Naive thymus-derived CD4-positive, alpha-beta T cell (primary cell): ENCODE data around the gene COL21A1. TPM values are rescaled to one million over a fixed set of nuclear protein-coding genes. Genes with fewer than 3 reads are reported as not detected.

Experiments
- ATAC-seq: fragments of 150-1000 bp; cut with Tn5 transposase; 2 replicates; pipeline ENCODE4 v1.10.0; 2021; ENCODE audit warnings: mild to moderate bottlenecking, moderate library complexity
- CTCF ChIA-PET: fragments of 350-600 bp; sonication (Branson Sonifier 250); formaldehyde crosslinking; loops from one replicate; lab custom pipeline; 2021; ENCODE audit warnings: antibody characterized with exemption; lab: Charles Lee
- POLR2A ChIA-PET: fragments of 350-600 bp; sonication (Branson Sonifier 250); formaldehyde crosslinking; loops from one replicate; lab custom pipeline; 2021; ENCODE audit warnings: antibody characterized with exemption, inconsistent platforms; lab: Charles Lee
- DNase-seq, 9 donors: peaks; one replicate each; pipeline versions ENCODE4 v3.0.0 to v3.0.0-alpha.2; 2020 to 2022; ENCODE audit warnings: mixed read lengths in 1 of 9
- H3K27ac ChIP-seq: one replicate; pipeline ENCODE4 v1.7.0; 2013; ENCODE audit warnings: mild to moderate bottlenecking, low read depth, low read length, moderate library complexity
- H3K27me3 ChIP-seq, 2 donors: one replicate each; pipeline ENCODE4 v1.7.0; 2013; ENCODE audit warnings: low read length in 2 of 2, mild to moderate bottlenecking in 2 of 2, moderate library complexity in 2 of 2; ENCODE audit not compliant: control insufficient read depth in 2 of 2, insufficient read depth in 2 of 2
- H3K36me3 ChIP-seq, 3 experiments: 1 replicate in 2 of 3; 2 replicates in 1 of 3; pipeline ENCODE4 v1.7.0; 2013; ENCODE audit warnings: low read length in 3 of 3, mild to moderate bottlenecking in 3 of 3, moderate library complexity in 1 of 3; ENCODE audit not compliant: insufficient read depth in 3 of 3, control insufficient read depth in 2 of 3
- H3K4me1 ChIP-seq, 2 donors: one replicate each; pipeline ENCODE4 v1.7.0; 2013; ENCODE audit warnings: low read length in 2 of 2, mild to moderate bottlenecking in 2 of 2, moderate library complexity in 1 of 2; ENCODE audit not compliant: control insufficient read depth in 2 of 2, insufficient read depth in 2 of 2
- H3K4me3 ChIP-seq: 2 replicates; pipeline ENCODE4 v1.7.0; 2013; ENCODE audit warnings: mild to moderate bottlenecking, low read length
- H3K9me3 ChIP-seq, 3 experiments: 1 replicate in 2 of 3; 2 replicates in 1 of 3; pipeline ENCODE4 v1.7.0; 2013; ENCODE audit warnings: low read length in 3 of 3; ENCODE audit not compliant: control insufficient read depth in 2 of 3
- H3K27ac Mint-ChIP-seq, 9 donors: one replicate each; pipeline ENCODE4 v1.8.0; 2020 to 2022; ENCODE audit warnings: mixed read lengths in 9 of 9, mild to moderate bottlenecking in 8 of 9, moderate library complexity in 5 of 9, inconsistent platforms in 2 of 9
- H3K27me3 Mint-ChIP-seq, 5 donors: one replicate each; pipeline ENCODE4 v1.8.0; 2021 to 2022; ENCODE audit warnings: mixed read lengths in 5 of 5, mild to moderate bottlenecking in 1 of 5
- H3K36me3 Mint-ChIP-seq, 5 donors: one replicate each; pipeline ENCODE4 v1.8.0; 2020 to 2022; ENCODE audit warnings: mixed read lengths in 5 of 5, mild to moderate bottlenecking in 3 of 5, inconsistent platforms in 1 of 5
- H3K4me1 Mint-ChIP-seq, 7 donors: one replicate each; pipeline ENCODE4 v1.8.0; 2020 to 2022; ENCODE audit warnings: mixed read lengths in 7 of 7, mild to moderate bottlenecking in 3 of 7, inconsistent platforms in 1 of 7
- H3K4me3 Mint-ChIP-seq, 10 donors: one replicate each; pipeline ENCODE4 v1.8.0; 2020 to 2022; ENCODE audit warnings: mild to moderate bottlenecking in 10 of 10, mixed read lengths in 10 of 10, moderate library complexity in 6 of 10, inconsistent platforms in 2 of 10
- H3K9me3 Mint-ChIP-seq, 11 donors: one replicate each; pipeline ENCODE4 v1.8.0; 2020 to 2022; ENCODE audit warnings: mixed read lengths in 11 of 11, mild to moderate bottlenecking in 4 of 11, inconsistent platforms in 1 of 11, moderate library complexity in 1 of 11
- intact Hi-C, 2 donors: fragments of 100-400 bp; cut with micrococcal nuclease; formaldehyde crosslinking; loops; one replicate each; pipeline ENCODE4 v1.15.1; 2023
- polyA plus RNA-seq, 2 donors: library from polyadenylated mRNA; unstranded; fragments of 300-500 nt; fragmentation: Illumina TruSeq; gene quantifications; one replicate each; pipeline ENCODE4 v1.2.3, GENCODE V29; 2021
- total RNA-seq, 6 experiments: library from RNA in 5 of 6; stranded (reverse) in 5 of 6; gene quantifications; 1 replicate in 5 of 6; 2 replicates in 1 of 6; pipeline ENCODE4 v1.2.3 and lab custom pipeline; 2021 to 2026

COL21A1 gene
- total and polyA plus RNA-seq, 7 experiments from 2014 or later, result not detected

DNA sequence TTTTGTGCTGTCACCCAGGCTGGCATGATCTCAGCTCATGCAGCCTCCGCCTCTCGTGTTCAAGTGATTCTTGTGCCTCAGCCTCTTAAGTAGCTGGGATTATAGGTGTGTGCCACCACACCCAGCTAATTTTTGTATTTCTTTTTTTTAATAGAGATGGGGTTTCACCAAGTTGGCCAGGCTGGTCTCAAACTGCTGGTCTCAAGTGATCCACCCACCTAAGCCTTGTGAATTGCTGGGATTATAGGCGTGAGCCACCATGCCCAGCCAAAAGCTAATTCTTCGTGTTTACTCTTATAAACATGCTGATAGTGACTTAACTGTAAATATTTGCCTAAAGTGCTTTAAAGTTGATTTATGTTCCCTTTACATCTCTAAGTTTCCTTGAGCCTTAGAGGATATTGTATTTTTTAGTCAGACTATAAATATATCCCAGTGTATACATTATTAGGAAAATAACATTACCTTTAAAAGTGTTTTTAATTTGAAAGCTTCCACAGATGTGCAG, 91.7 kb downstream of the COL21A1 start:
- Mint-ChIP-seq H3K36me3 (peaks cover 0 to 5% (median 0%) of the 10 kb centered on the region in 5 donors), H3K9me3 (peaks cover 3 to 44% (median 19%) of the 10 kb centered on the region in 11 donors), H3K4me3 (no peak overlapping the region), H3K4me1 (no peaks in the 10 kb centered on the region), H3K27me3 (no peaks in the 10 kb centered on the region), H3K27ac (no peak overlapping the region)
- H3K27ac ChIP-seq, result no peak overlapping the region
- intact Hi-C loops, result no loop called here
- DNase-seq (no peak), ATAC-seq (no peak)
- no peaks in the 10 kb centered on the region for H3K36me3 ChIP-seq
- H3K27me3 ChIP-seq, result no peaks in the 10 kb centered on the region
- ChIA-PET CTCF (no interaction called here), POLR2A (no interaction called here)
- no peaks in the 10 kb centered on the region for H3K4me1 ChIP-seq
- no peaks in the 10 kb centered on the region for H3K9me3 ChIP-seq
- H3K4me3 ChIP-seq, result no peak overlapping the region

DNA sequence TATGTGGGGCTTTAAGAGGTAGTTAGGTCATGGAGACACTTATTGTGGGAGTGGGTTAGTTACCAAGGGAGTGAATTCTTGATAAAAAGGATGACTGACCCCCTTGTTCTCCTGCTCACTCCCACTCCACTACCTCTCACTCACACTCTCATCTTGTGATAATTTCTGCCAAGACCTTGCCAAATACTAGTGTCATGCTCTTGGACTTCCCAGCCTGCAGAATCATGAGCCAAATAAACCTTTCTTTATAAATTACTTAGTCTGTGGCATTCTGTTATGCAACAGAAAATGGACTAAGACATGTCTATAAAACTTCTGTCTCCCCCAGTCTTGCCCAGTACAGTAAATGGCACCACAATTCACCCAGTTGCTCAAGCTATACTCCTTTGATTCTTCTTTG, 93.3 kb downstream of the COL21A1 start:
- Mint-ChIP-seq H3K27ac (no peak overlapping the region), H3K9me3 (peaks cover 6 to 52% (median 19%) of the 10 kb centered on the region in 11 donors), H3K4me3 (no peak overlapping the region), H3K36me3 (peaks cover 0 to 5% (median 0%) of the 10 kb centered on the region in 5 donors), H3K4me1 (no peaks in the 10 kb centered on the region), H3K27me3 (no peaks in the 10 kb centered on the region)
- Histone ChIP-seq H3K4me3 (no peak overlapping the region), H3K27ac (no peak overlapping the region), H3K27me3 (no peaks in the 10 kb centered on the region), H3K4me1 (no peaks in the 10 kb centered on the region), H3K9me3 (no peaks in the 10 kb centered on the region), H3K36me3 (no peaks in the 10 kb centered on the region)
- intact Hi-C loops, result no loop called here
- ChIA-PET POLR2A (no interaction called here), CTCF (no interaction called here)
- no peak for ATAC-seq
- DNase-seq, result no peak

DNA sequence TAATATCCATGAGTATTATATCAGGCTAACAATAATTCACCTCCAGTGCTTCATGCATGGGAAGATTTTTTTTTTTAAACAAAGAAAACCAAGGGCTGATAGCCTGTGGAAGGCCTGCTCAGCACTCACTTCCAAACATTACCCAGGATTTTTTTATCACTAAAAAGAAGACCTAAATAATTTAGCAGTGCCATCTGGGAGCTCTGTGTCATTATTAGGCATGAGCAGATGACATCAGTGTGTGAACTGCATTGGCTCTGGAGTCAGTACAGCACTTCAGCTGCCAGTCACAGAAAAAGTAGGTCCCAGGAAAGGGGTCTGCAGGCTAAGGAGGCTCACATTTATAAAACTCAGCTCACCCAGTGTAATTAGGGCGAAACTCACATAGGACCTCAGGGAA, 94.8 kb downstream of the COL21A1 start:
- intact Hi-C loops, result no loop called here

DNA sequence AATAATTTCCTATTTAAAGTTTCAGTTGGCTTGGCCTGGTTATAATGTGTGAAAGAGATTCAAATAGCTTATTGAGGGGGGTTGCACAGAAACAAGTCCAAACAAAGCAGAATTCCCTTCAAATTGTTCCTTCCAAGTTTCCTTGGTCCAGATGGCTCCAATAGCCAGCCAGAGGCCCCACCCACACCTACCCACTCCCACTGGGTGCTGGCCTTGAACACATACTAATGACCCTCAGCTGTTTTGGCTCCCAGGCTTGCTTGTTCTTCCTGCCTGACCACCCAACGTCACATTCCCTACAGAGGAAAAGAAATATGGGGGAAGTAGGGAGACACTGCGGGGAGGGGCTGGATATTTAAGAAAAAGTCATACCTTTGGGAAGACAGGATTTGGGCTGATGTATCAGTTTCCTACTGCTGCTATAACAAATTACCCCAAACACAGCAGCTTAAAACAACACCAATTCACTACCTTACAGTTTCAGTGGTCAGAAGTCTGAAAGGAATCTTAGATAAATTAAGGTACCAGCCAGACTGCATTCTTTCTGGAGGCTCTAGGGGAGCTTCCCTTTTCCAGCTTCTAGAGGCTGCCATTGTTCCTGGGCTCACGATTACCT, 95.7 kb downstream of the COL21A1 start:
- Mint-ChIP-seq H3K36me3 (peaks cover 0 to 5% (median 0%) of the 10 kb centered on the region in 5 donors), H3K4me3 (no peak overlapping the region), H3K27ac (no peak overlapping the region), H3K4me1 (no peaks in the 10 kb centered on the region), H3K27me3 (no peaks in the 10 kb centered on the region), H3K9me3 (peaks cover 7 to 48% (median 20%) of the 10 kb centered on the region in 11 donors)
- Histone ChIP-seq H3K36me3 (no peaks in the 10 kb centered on the region), H3K27me3 (no peaks in the 10 kb centered on the region), H3K4me3 (no peak overlapping the region), H3K27ac (no peak overlapping the region), H3K4me1 (no peaks in the 10 kb centered on the region), H3K9me3 (no peaks in the 10 kb centered on the region)
- DNase-seq (no peak), ATAC-seq (no peak)
- intact Hi-C loops, result no loop called here
- ChIA-PET CTCF (no interaction called here), POLR2A (no interaction called here)

More for the DNA sequence above, 94.8 kb downstream of the COL21A1 start:
- Histone ChIP-seq H3K36me3 (no peaks in the 10 kb centered on the region), H3K27ac (no peak overlapping the region), H3K4me1 (no peaks in the 10 kb centered on the region), H3K27me3 (no peaks in the 10 kb centered on the region), H3K9me3 (no peaks in the 10 kb centered on the region), H3K4me3 (no peak overlapping the region)
- H3K36me3 Mint-ChIP-seq, result peaks cover 0 to 5% (median 0%) of the 10 kb centered on the region in 5 donors
- no peaks in the 10 kb centered on the region for H3K27me3 Mint-ChIP-seq
- CTCF ChIA-PET, result no interaction called here
- no peak overlapping the region for H3K4me3 Mint-ChIP-seq
- no peak for ATAC-seq
- peaks cover 7 to 51% (median 21%) of the 10 kb centered on the region in 11 donors for H3K9me3 Mint-ChIP-seq
- no peak overlapping the region for H3K27ac Mint-ChIP-seq
- POLR2A ChIA-PET, result no interaction called here
- DNase-seq, result no peak
- no peaks in the 10 kb centered on the region for H3K4me1 Mint-ChIP-seq

DNA sequence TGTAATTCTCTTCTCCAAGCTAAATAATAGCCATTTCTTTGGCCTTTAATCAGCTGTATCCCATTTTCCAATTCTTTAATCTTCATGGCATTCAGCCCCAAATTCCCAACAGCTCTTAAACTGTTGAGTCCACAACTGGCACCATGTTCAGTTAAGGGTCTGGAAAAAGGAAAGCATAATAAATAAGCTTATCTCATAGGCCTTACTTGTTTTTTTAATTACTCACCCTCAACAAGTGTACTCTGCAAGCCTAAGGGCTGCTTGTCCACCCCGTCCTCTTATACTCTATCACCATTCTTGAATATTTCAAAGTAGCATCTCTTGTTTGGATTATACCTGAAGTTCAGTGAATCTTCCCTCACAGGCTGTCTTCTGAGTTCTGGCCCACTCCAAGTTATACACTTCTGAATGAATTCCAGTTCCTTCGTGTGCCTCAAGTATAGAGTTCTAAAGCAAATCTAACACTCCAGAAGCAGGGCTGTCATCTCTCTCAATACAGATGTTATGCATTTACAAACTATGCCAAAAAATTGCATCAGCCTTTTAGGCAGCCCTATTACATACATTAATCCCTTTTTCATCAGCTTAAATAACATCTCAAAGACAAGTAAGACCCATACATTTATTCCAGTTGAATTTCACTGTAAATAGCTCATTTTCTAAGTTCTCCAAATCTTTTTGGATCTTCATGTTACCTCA, 98.7 kb downstream of the COL21A1 start:
- Mint-ChIP-seq H3K27me3 (no peaks in the 10 kb centered on the region), H3K27ac (no peak overlapping the region), H3K4me1 (no peaks in the 10 kb centered on the region), H3K4me3 (no peak overlapping the region), H3K36me3 (no peaks in the 10 kb centered on the region), H3K9me3 (peaks cover 2 to 32% (median 13%) of the 10 kb centered on the region in 11 donors)
- Histone ChIP-seq H3K4me1 (no peaks in the 10 kb centered on the region), H3K4me3 (no peak overlapping the region), H3K27me3 (no peaks in the 10 kb centered on the region), H3K27ac (no peak overlapping the region), H3K9me3 (no peaks in the 10 kb centered on the region), H3K36me3 (no peaks in the 10 kb centered on the region)
- ChIA-PET POLR2A (no interaction called here), CTCF (no interaction called here)
- no peak for ATAC-seq
- DNase-seq, result no peak
- intact Hi-C loops, result no loop called here

DNA sequence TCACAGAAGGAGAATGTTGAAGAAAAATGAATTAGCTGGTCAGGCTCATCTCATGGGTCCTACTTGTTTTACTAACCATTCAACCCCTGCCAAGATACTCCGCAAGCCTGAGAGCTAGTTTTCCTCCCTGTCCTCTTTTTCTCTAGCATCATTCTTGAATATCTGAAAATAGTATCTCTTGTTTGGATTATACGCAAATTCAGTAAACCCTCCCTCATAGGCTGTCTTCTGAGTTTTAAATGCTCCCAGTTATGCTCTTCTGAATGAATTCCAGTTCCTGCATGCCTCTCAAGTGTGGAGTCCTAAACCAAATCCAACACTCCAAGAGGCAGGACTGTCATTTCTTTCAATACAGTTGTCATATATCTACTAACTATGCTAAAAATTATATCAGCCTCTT, 99.6 kb downstream of the COL21A1 start:
- Mint-ChIP-seq H3K27ac (no peak overlapping the region), H3K27me3 (no peaks in the 10 kb centered on the region), H3K4me3 (no peak overlapping the region), H3K9me3 (peaks cover 2 to 30% (median 12%) of the 10 kb centered on the region in 11 donors), H3K4me1 (no peaks in the 10 kb centered on the region), H3K36me3 (no peaks in the 10 kb centered on the region)
- Histone ChIP-seq H3K36me3 (no peaks in the 10 kb centered on the region), H3K4me3 (no peak overlapping the region), H3K4me1 (no peaks in the 10 kb centered on the region), H3K27ac (no peak overlapping the region), H3K9me3 (no peaks in the 10 kb centered on the region), H3K27me3 (no peaks in the 10 kb centered on the region)
- DNase-seq (no peak), ATAC-seq (no peak)
- intact Hi-C loops, result no loop called here
- ChIA-PET POLR2A (no interaction called here), CTCF (no interaction called here)

DNA sequence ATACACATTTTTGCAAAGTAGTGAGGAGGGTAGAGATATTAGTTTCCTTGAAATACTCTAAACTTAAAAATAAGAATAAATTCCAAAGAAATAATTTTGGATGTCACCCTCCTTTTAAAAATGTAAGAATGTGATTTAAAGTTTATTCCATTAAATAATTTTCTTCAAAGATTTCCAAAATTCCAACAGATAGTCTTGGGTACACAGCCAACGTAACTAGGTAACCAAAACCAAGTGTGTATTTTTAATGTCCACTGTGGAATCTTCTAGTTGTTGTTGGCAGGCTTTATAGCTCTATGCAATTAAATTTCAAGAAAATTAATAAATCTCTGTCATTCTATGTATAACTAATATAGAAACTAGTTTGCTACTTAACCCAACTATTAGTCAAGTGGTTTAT, 101.3 kb downstream of the COL21A1 start:
- no peak overlapping the region for H3K4me3 Mint-ChIP-seq
- CTCF ChIA-PET, result no interaction called here
- Histone ChIP-seq H3K36me3 (no peaks in the 10 kb centered on the region), H3K9me3 (no peaks in the 10 kb centered on the region), H3K27me3 (no peaks in the 10 kb centered on the region), H3K4me1 (no peaks in the 10 kb centered on the region), H3K4me3 (no peak overlapping the region), H3K27ac (no peak overlapping the region)
- no peaks in the 10 kb centered on the region for H3K4me1 Mint-ChIP-seq
- H3K27me3 Mint-ChIP-seq, result no peaks in the 10 kb centered on the region
- ATAC-seq (no peak), DNase-seq (no peak)
- H3K9me3 Mint-ChIP-seq, result peaks cover 3 to 32% (median 9%) of the 10 kb centered on the region in 11 donors
- POLR2A ChIA-PET, result no interaction called here
- no peaks in the 10 kb centered on the region for H3K36me3 Mint-ChIP-seq
- intact Hi-C loops, result no loop called here
- no peak overlapping the region for H3K27ac Mint-ChIP-seq
